HG03025 (cell line): ENCODE data around the gene KLF14.
"Not testable (repeated sequence)": the region's sequence is repeated elsewhere in the genome, so short reads cannot be mapped to it uniquely, and the experiment has no call there.

Experiments
- ATAC-seq: cut with Tn5 transposase; IDR thresholded peaks from one replicate; pipeline ENCODE4 v1.9.1; 2021; ENCODE audit warnings: mild to moderate bottlenecking, moderate library complexity; ENCODE audit not compliant: unreplicated experiment, low FRiP score

The KLF14 gene

GRCh38 chr7:130721486-130722277 is 12.3 kb downstream of the KLF14 start:
- ATAC-seq: no peak

- no peak for ATAC-seq
Measured at GRCh38 chr7:130719541-130719940, 14.5 kb downstream of the KLF14 start.

GRCh38 chr7:130712416-130712815 is 21.6 kb downstream of the KLF14 start:
- no peak for ATAC-seq

GRCh38 chr7:130708766-130709165 is 25.2 kb downstream of the KLF14 start:
- ATAC-seq: no peak

GRCh38 chr7:130708001-130708400 is 26.0 kb downstream of the KLF14 start:
- ATAC-seq: no peak

- ATAC-seq: no peak
Measured at GRCh38 chr7:130703851-130704250, 30.2 kb downstream of the KLF14 start.

- ATAC-seq: no peak
Measured at GRCh38 chr7:130701650-130702049, 32.4 kb downstream of the KLF14 start.

- ATAC-seq: no peak
Measured at GRCh38 chr7:130700760-130701159, 33.2 kb downstream of the KLF14 start.

GRCh38 chr7:130699686-130700085 is 34.3 kb downstream of the KLF14 start:
- no peak for ATAC-seq

GRCh38 chr7:130697820-130698219 is 36.2 kb downstream of the KLF14 start:
- no peak for ATAC-seq

- no peak for ATAC-seq
Measured at GRCh38 chr7:130695840-130696239, 38.2 kb downstream of the KLF14 start.

GRCh38 chr7:130692396-130692795 is 41.6 kb downstream of the KLF14 start:
- not testable (repeated sequence) for ATAC-seq

- no peak for ATAC-seq
Measured at GRCh38 chr7:130689683-130690082, 44.3 kb downstream of the KLF14 start.

- no peak for ATAC-seq
Measured at GRCh38 chr7:130683026-130683425, 51.0 kb downstream of the KLF14 start.
